Large intestine (tissue), 3 donors: Measurements from ENCODE around the gene TSPAN15. TPM values are rescaled to one million over a fixed set of nuclear protein-coding genes. Genes with fewer than 3 reads are reported as not detected.

ENCODE experiments used
- DNase-seq, 2 donors: peaks; one replicate each; pipeline versions ENCODE4 v3.0.0 to v3.0.0-alpha.2; 2013
- H3K27ac ChIP-seq: one replicate; pipeline ENCODE4 v1.5.1; 2013; ENCODE audit warnings: low read length
- H3K27me3 ChIP-seq: 2 replicates; pipeline ENCODE4 v1.6.1; 2013; ENCODE audit warnings: low read length; ENCODE audit not compliant: control insufficient read depth, insufficient read depth
- H3K36me3 ChIP-seq: 2 replicates; pipeline ENCODE4 v1.6.1; 2013; ENCODE audit warnings: low read length; ENCODE audit not compliant: control insufficient read depth, insufficient read depth
- H3K4me1 ChIP-seq: one replicate; pipeline ENCODE4 v1.6.1; 2013; ENCODE audit warnings: low read length; ENCODE audit not compliant: control insufficient read depth, insufficient read depth
- H3K4me3 ChIP-seq: one replicate; pipeline ENCODE4 v1.5.1; 2013; ENCODE audit warnings: low read length
- H3K9me3 ChIP-seq: one replicate; pipeline ENCODE4 v1.6.1; 2013; ENCODE audit warnings: mild to moderate bottlenecking, low read depth, low read length, moderate library complexity; ENCODE audit not compliant: control insufficient read depth
- WGBS: methylation state at CpG from one replicate; pipeline ENCODE4 v1.1.5; 2013; ENCODE audit warnings: low lambda C conversion rate; ENCODE audit not compliant: insufficient coverage; 5-methylcytosine and 5-hydroxymethylcytosine counted together
- polyA plus RNA-seq: library from polyadenylated mRNA; unstranded; fragments of 120-200 nt; gene quantifications from one replicate; pipeline ENCODE4 v1.2.1, GENCODE V29; 2013

TSPAN15 gene
- polyA plus RNA-seq, 1 donor = 37.9 TPM

DNA sequence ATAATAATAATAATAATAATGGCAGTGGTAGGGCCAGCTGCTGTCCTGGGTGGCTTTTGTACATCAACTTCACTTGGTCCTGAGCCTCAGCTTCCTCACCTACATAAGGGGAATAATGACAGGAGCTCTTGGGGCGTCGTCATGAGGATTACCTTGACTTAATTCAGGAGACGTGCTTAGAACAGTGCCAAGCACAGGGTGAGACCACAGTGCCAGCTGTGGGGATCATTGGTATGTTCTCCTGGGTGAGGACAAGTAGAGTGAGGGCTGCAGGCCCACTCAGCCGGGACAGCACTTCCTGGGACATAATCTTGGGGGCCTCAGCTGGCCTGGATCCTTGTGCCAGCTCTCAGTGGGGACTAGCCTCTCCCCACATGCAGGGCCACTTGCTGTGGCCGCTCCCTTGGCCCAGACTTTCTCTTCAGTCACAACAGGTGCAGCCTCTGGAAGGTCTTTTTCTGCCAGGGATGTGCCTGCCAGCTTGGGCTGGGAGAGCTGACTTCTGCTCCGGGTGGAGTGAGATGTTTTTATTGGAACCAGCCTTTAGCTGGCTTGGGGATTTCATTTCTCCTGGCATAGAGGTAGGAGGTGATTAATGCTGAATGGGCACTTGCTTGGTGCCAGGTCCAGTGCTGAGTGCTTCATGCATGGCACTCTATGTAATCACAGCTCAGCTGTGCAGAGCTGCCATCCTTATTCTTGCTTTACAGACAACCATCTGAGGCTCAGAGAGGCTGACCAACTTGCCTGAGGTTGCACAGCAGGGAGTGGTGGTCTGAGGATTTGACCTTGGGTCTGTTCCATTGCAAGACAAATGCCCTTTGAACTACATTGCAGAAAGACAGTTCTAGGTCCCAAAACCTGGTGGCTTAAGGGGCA lies 45.3 kb downstream of the TSPAN15 start:
- no peaks in the 10 kb centered on the region for H3K9me3 ChIP-seq
- no CpG with 5 or more reads among the region's 6 CpGs for WGBS
- H3K36me3 ChIP-seq = peaks cover 27% of the 10 kb centered on the region
- H3K27me3 ChIP-seq = no peaks in the 10 kb centered on the region
- H3K4me3 ChIP-seq = no peak overlapping the region
- no peak for DNase-seq
- H3K27ac ChIP-seq = no peak overlapping the region
- H3K4me1 ChIP-seq = peaks cover 2% of the 10 kb centered on the region

- Histone ChIP-seq H3K36me3 (peaks cover 27% of the 10 kb centered on the region), H3K4me1 (peaks cover 2% of the 10 kb centered on the region), H3K9me3 (no peaks in the 10 kb centered on the region), H3K4me3 (no peak overlapping the region), H3K27ac (no peak overlapping the region), H3K27me3 (no peaks in the 10 kb centered on the region)
- WGBS = 82% methylated on average over 3 of the region's 5 CpGs
- no peak for DNase-seq
Observed at GRCh38 chr10:69497231-69497561, 45.9 kb downstream of the TSPAN15 start.

DNA sequence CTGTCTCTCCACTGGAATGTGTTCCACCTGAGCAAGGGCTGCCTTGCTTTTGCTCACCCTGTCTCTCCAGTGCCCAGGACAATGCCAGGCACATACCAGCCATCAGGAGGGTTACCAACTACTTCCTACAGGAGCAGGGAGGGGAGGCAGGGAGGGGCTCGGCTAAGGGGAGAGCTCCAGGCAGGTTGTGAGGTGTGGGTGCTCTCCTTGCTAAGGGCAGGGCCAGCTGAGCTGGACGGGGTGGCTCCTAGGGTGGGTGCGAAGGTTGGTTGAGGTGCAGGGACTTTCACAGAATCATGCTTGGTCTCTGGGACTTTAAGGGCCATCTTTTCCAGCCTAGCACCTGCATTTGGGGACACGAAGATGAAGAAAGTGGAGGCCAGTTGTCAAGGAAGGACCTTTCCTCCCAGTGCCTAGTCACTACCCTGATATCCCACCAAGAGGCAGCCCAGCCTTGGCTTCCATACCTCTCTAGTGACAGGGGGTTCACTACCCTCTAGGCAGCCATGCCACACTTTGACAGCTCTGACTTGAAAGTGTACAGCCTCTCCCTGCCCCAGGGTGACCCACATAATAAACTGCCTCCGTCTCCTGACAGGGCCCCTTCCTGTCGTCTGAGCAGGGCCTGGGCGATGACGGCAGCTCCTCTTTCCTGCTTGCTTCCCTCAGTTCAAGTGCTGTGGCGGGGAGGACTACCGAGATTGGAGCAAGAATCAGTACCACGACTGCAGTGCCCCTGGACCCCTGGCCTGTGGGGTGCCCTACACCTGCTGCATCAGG lies 46.5 kb downstream of the TSPAN15 start:
- peaks cover 27% of the 10 kb centered on the region for H3K36me3 ChIP-seq
- no peaks in the 10 kb centered on the region for H3K9me3 ChIP-seq
- no peak overlapping the region for H3K4me3 ChIP-seq
- DNase-seq = no peak
- whole genome bisulfite sequencing = no CpG with 5 or more reads among the region's 11 CpGs
- peaks cover 2% of the 10 kb centered on the region for H3K4me1 ChIP-seq
- H3K27me3 ChIP-seq = no peaks in the 10 kb centered on the region
- no peak overlapping the region for H3K27ac ChIP-seq

DNA sequence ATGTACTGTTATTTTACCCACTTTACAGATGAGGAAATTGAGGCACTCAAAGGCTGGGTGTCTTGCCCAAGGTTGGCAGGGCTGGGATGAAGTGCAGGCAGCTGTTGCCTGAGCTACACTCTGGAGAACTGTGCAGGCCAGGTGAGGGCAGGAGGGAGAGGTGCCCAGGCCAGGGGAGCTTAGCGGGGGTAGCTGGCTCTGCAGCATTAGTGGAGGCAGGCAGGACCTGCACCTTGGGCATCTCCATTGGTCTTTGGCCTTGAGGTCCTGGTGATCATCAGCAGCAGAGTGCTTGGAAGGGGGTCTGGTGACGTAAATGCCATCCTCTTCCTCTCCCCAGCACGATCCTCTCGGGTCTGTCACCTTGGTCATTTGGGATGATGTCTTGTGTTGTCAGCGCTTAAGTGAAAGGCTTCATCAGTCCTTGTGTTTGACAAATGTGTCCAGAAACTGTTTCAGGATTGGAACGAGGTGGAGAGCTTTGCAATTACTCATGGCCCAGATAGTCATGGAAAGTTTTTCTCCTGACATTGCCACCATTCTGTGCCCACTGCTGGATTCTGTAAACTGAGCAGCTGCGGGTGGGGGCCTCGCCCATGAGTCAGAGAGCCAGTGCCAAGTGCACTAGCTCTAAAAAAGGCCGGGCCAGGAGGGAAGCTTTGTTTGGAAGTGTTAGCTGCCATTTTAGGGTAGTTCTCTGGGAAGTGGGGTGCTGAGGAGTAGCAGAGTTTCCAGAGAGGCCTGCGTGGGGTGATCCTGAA lies 47.6 kb downstream of the TSPAN15 start:
- no peaks in the 10 kb centered on the region for H3K9me3 ChIP-seq
- WGBS = no CpG with 5 or more reads among the region's 10 CpGs
- no peak overlapping the region for H3K4me3 ChIP-seq
- no peak overlapping the region for H3K27ac ChIP-seq
- peaks cover 32% of the 10 kb centered on the region for H3K36me3 ChIP-seq
- DNase-seq = no peak
- no peaks in the 10 kb centered on the region for H3K27me3 ChIP-seq
- peaks cover 2% of the 10 kb centered on the region for H3K4me1 ChIP-seq

GRCh38 chr10:69499726-69500689 lies 48.7 kb downstream of the TSPAN15 start:
- Histone ChIP-seq H3K27me3 (no peaks in the 10 kb centered on the region), H3K4me3 (no peak overlapping the region), H3K27ac (no peak overlapping the region), H3K9me3 (no peaks in the 10 kb centered on the region), H3K4me1 (peaks cover 2% of the 10 kb centered on the region), H3K36me3 (peaks cover 40% of the 10 kb centered on the region)
- DNase-seq = no peak
- 100% methylated on average over 2 of the region's 9 CpGs for WGBS

DNA sequence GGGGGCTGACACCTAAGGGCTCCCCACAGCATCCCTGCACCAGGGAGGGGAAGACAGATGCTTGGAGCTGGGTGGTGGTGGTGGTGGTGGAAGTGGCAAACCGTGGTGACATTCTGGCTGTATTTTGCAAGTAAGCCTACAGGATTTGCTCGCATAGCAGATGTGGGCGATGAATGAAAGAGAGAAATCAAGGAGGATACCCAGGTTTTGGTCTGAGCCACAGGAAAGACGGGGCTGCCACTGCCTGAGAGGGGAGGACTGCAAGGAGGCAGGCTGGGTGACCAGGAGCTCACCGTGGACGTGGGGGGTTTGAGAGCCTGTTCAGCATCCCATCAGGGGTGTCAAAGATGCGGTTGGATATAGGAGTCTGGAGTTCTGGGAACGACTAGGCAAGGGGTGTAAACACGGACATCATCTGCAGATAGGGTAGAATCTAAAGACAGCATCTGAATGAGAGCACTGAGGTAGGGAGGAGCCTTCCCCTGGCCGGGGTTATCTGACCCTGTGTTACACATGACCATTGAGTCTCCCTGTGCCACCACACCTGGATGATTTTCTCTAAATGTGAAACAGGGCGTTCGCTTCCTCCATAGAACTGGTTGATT lies 49.7 kb downstream of the TSPAN15 start:
- Histone ChIP-seq H3K27me3 (no peaks in the 10 kb centered on the region), H3K9me3 (no peaks in the 10 kb centered on the region), H3K27ac (no peak overlapping the region), H3K4me1 (peaks cover 2% of the 10 kb centered on the region), H3K36me3 (peaks cover 40% of the 10 kb centered on the region), H3K4me3 (no peak overlapping the region)
- DNase-seq = no peak
- WGBS = 89% methylated on average over 4 of the region's 12 CpGs

GRCh38 chr10:69501657-69502056 lies 50.4 kb downstream of the TSPAN15 start:
- H3K36me3 ChIP-seq = peaks cover 39% of the 10 kb centered on the region
- H3K27ac ChIP-seq = no peak overlapping the region
- H3K4me3 ChIP-seq = no peak overlapping the region
- no peaks in the 10 kb centered on the region for H3K27me3 ChIP-seq
- H3K4me1 ChIP-seq = peaks cover 2% of the 10 kb centered on the region
- H3K9me3 ChIP-seq = no peaks in the 10 kb centered on the region
- no CpG with 5 or more reads among the region's 6 CpGs for WGBS
- no peak for DNase-seq

- Histone ChIP-seq H3K4me1 (peaks cover 7% of the 10 kb centered on the region), H3K4me3 (no peak overlapping the region), H3K27me3 (no peaks in the 10 kb centered on the region), H3K36me3 (peaks cover 32% of the 10 kb centered on the region), H3K27ac (no peak overlapping the region), H3K9me3 (no peaks in the 10 kb centered on the region)
- DNase-seq = no peak
- WGBS = no CpG with 5 or more reads among the region's 4 CpGs
Observed at GRCh38 chr10:69502589-69502988, 51.3 kb downstream of the TSPAN15 start.

- no peaks in the 10 kb centered on the region for H3K9me3 ChIP-seq
- H3K27me3 ChIP-seq = no peaks in the 10 kb centered on the region
- WGBS = no CpG with 5 or more reads among the region's 18 CpGs
- H3K27ac ChIP-seq = no peak overlapping the region
- peaks cover 8% of the 10 kb centered on the region for H3K4me1 ChIP-seq
- H3K36me3 ChIP-seq = peaks cover 28% of the 10 kb centered on the region
- H3K4me3 ChIP-seq = no peak overlapping the region
- no peak for DNase-seq
Observed at GRCh38 chr10:69503001-69503895, 52.0 kb downstream of the TSPAN15 start.
